NCI-H2227 treated with DMSO at 0.1 percent for 48 hours (cell line): Measurements from ENCODE around the gene UNC5A.

Experiments used
- DNase-seq: peaks from one replicate; lab custom pipeline; 2025; lab: John Stamatoyannopoulos, UW

UNC5A gene

GRCh38 chr5:176821441-176821840 lies 11.1 kb downstream of the UNC5A start:
- no peak for DNase-seq

DNA sequence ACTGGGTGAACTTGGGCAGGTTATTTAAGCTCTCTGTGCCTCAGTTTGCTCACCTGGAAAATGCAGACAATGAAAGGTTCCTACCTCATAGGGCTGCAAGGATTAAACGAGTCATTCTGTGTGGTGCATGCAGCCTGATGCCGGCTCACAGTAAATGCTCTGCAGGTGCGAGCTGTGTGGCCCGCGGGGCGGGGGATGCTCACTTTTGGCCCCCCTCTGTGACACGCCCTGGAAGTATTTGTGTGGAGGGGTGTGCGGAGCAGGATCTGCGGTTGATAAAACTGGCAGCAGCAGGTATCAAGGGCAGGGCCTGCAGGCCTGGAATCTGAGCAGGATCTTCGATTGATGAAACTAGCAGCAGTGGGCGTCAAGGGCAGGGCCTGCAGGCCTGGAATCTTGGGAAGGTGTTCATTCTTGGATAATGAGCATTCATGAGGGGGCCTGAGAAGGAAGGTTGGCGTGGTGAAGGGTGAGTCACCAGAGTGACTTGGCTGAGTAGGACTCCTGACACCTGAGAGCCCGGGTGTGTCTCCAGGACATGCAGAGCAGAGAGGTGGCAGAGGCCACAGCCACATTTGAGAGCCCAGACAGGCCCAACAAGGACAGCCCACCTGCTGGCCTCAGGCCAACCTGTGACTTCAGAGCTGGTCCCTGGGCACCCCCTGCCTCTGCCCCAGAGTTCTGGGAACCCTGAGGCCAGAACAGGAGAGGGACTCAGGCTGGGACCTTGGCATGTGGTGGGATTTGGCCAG lies 11.9 kb downstream of the UNC5A start:
- DNase-seq: no peak

- no peak for DNase-seq
These were observed 12.6 kb downstream of the UNC5A start for GRCh38 chr5:176822793-176823481.

DNA sequence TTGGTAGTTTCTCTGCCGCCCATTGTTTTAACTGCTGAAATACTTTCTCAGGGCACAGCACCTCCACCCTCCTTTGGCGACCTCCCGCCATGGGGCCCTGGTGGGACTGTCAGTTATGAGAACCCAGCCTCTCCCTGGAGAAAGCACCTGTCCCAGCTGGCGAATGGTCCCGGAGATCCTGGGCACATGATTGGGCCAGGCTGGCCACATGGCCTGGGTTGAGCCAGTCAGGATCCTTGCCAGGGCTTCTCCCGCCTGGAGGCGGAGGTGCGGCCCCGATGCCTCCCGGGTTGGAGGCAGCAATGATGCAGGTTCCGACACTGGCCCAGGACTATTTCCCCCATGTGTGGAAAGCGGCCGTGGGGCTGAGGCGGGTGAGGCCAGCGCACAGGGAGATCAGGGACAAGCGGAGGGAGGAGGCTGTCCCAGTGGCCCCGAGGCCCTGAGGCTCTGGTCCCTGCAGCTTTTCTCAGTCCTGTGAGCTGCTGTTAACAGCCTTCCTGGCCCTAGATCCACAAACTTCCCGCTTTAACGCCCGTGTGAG lies 13.6 kb downstream of the UNC5A start:
- no peak for DNase-seq

- no peak for DNase-seq
These were observed 14.2 kb downstream of the UNC5A start for GRCh38 chr5:176824604-176825003.

- DNase-seq: no peak
These were observed 14.9 kb downstream of the UNC5A start for GRCh38 chr5:176825234-176825633.

DNA sequence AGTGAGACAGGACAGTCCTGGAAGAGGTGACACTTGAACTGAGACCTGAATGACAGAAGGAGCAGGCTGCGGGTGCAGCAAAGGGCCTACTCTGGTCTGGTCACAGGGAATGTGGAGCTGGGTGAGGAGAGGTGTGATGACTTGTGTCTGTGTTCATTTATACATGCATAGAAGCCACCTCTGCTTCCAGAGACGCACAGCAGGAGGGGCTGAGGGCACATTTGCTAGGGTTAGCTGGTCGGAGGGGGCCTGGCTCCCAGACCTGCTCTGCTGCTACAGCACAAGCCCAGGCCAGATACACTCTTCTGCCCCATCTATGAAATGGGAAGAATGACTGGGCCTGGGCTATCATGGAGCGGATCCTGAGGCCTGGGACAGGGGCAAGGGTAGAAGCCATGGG lies 15.6 kb downstream of the UNC5A start:
- DNase-seq: no peak

DNA sequence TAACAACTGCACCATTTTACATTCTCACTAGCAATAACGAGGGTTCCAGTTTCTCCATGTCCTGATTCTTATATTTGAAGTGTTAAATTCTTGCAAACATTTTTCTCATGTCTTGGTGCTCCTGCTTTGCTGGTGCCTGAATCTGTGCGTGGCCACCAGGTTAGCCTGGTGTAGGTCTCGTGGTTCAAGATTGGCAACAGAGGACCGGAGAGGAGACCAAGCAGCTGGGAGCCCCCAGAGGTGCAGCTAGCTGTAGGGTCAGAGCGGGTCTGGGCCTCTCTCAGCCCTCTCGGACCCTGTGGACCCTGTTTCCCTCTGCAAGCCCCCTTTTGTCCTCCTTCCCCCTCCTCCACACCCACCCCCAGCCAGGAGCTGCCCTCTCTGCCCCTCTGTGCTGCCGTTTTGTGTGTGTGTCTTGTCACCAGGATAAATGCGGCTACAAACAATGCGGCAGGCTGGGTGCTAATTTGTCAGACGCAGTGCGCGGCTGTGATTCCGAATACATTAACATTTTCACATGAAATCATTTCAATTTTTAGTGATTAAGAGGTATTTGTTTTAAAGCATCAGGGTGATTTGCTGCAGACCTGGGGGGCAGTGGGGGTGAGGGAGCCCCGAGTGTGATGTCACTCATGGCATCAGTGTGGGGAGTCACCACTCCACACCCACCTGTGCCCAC lies 17.5 kb downstream of the UNC5A start:
- no peak for DNase-seq

DNA sequence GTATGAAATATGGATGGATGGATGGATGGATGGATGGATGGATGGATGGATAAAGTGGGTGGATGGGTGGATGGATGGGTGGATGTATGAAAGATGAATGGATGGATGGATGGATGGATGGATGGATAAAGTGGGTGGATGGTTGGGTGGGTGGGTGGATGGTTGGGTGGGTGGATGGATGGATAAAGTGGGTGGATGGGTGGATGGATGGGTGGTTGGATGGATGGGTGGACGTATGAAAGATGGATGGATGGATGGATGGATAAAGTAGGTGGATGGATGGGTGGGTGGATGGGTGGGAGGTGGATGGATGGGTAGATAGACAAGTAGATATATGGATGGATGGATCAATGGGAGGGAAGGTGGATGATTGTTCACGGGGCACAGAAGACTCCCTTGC lies 19.0 kb downstream of the UNC5A start:
- DNase-seq: no peak

DNA sequence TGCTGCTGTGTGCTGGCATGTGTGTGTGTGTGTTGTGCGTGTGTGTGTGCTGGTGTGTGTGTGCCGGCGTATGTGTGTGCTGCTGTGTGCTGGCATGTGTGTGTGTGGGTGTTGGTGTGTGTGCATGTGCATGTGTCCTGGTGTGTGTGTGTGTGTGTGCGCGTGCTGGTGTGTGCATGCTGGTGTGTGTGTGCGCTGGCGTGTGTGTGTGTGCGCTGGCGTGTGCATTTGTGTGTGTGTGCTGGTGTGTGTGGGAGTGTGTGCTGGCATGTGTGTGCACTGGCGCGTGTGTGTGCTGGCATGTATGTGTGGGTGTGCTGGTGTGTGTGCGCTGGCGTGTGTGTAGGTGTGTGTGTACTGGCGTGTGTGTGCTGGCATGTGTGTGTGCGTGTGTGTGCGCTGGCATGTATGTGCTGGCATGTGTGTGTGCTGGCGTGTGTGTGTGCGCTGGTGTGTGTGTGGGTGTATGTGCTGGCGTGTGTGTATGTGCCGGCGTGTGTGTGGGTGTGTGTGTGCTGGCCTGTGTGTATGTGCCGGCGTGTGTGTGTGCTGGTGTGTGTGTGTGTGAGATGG lies 20.1 kb downstream of the UNC5A start:
- no peak for DNase-seq

GRCh38 chr5:176830995-176831423 lies 20.6 kb downstream of the UNC5A start:
- no peak for DNase-seq

DNA sequence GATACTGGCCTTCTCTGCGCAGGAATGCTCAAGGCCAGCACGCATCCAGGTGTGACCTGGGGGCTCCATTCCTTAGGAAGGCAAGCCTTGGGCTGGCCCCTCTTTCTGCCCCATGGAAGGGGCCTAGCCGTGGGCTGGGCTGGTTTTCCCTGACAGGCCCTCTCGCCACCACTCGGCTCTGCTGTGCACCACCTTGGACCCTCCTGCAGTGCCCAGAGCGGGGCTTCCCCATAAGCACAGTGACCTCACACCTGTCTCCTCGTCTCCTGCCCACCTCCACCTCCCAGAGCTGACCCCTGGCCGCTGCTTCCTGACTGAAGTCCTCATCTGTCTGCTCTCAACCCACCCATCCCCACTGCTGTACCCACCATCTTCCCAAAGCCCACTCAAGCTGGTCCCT lies 21.1 kb downstream of the UNC5A start:
- DNase-seq: no peak

DNA sequence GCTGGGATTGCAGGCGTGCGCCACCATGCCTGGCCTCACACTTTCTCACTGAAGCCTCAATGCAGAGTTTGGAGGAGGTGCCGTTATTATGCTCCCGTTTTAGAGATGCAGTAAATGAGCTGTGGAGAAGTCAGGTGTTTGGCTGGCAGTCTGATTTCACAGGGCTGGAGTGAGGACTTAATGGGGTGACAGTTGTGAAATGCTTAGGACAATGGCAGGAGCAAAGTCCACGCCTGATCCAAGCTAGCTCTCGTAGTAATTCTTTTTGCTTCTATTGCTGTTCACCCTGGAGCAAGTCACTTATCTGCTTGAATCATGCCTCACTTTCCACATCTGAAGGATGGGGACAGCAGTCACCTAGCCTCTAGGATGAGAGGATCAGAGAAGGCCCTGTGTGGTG lies 21.8 kb downstream of the UNC5A start:
- no peak for DNase-seq

DNA sequence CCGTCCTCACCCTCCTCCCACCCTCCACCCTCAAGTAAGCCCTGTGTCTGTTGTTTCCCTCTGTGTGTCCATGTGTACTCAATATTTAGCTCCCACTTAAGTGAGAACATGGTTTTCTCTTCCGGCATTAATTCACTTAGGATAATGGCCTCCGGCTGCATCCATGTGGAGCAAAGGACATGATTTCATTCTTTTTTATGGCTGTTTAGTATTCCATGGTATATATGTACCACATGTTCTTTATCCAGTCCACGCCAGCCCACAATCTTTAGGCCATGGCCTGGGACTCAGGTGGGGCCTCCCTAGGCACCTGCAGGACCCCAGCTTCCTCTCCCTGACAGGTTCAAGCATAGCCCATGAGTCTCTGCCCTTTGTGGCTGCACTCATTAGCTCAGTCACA lies 22.9 kb downstream of the UNC5A start:
- no peak for DNase-seq

DNA sequence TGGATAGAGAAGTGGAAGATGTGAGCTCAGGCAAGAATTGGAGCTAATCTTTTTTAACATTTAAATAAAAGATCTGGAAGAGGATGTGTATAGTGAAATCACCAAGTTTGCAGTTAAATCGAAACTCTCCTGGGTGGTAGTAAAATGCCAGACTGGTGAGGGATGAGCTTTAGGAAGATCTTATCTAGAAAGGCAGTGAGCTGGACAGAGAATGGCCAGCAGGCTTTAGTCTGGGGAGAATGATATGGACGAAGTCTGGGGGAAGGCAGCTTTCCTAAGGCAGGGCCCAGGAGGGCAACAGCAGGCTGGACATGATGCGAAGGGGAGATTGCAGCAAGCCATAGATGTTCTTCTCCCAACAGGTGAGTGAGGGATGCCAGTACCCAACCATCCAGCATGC lies 25.6 kb downstream of the UNC5A start:
- no peak for DNase-seq

- no peak for DNase-seq
These were observed 26.7 kb downstream of the UNC5A start for GRCh38 chr5:176836811-176837706.

DNA sequence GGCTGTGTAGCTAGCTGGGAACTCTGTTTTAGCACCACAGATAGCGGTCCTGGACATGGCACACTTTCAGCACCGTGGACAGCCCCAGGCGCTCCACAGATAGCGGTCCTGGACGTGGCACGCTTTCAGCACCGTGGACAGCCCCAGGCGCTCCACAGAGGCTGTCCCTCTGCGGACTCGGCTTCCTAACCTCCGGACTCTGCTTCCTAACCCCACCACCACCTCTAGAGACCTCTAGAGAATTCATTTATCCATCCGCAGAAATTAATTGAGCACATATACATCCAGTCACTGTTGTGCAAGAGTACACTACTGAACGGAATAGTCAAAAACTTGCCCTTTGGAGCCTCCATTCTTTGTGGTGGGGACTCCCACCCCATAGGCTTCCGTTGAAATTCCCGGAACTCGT lies 27.4 kb downstream of the UNC5A start:
- no peak for DNase-seq

DNA sequence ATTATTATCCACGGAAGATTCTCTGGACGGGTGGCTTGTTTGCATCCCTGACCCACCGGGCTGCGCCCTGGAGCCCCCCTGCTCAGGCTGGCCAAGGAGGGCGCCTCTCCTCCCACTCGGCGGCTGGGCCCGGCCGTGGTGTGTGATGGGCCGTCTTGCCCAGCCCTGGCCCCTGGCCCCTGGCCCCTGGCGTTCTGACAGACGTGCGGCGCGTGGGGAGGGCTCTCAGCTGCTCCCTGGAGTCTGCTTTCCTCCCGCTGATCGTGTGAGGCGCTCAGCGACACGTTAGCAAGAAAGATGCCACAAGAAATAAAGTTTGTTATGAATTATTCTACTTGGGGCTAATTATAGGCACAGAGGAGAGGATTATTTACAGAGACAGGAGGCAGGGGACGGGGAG lies 33.3 kb downstream of the UNC5A start:
- DNase-seq: no peak

GRCh38 chr5:176844281-176844680 lies 33.9 kb downstream of the UNC5A start:
- no peak for DNase-seq

GRCh38 chr5:176844706-176845391 lies 34.5 kb downstream of the UNC5A start:
- peak; percentile 37 for DNase-seq

DNA sequence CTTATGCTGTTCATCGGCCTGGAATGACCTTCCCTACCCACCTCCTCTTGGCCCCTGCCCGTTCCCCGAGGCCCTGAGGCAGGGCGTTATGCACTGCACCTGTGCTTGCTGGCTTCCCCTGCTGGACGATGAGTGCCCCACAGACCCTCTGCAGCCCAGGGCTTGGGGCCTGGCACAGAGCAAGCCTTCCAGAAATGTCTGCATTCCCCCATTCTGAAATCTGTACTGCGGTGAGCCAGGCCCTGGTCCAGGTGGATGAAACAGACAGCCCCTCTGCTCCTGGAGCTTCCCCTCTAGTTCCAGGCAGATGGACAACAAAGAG lies 35.0 kb downstream of the UNC5A start:
- no peak for DNase-seq
